DOHH2 (cell line): Measurements from ENCODE around the gene RASGRF1.

Source experiments
- EZH2phosphoT487 ChIP-seq: fragments of 200-600 bp; sonication (generic); IDR thresholded peaks from 2 replicates; pipeline ENCODE4 v1.6.1; 2017; ENCODE audit warnings: borderline replicate concordance, mild to moderate bottlenecking, antibody characterized with exemption, low read length, moderate library complexity, mixed read lengths
- TF ChIP-seq, protein P1 (sequence below): fragments of 200-600 bp; sonication (generic); IDR thresholded peaks from one replicate; pipeline ENCODE4 v1.5.1; 2014; ENCODE audit warnings: antibody characterized with exemption, mild to moderate bottlenecking, low read depth, low read length; ENCODE audit not compliant: poor library complexity, severe bottlenecking

DNA sequence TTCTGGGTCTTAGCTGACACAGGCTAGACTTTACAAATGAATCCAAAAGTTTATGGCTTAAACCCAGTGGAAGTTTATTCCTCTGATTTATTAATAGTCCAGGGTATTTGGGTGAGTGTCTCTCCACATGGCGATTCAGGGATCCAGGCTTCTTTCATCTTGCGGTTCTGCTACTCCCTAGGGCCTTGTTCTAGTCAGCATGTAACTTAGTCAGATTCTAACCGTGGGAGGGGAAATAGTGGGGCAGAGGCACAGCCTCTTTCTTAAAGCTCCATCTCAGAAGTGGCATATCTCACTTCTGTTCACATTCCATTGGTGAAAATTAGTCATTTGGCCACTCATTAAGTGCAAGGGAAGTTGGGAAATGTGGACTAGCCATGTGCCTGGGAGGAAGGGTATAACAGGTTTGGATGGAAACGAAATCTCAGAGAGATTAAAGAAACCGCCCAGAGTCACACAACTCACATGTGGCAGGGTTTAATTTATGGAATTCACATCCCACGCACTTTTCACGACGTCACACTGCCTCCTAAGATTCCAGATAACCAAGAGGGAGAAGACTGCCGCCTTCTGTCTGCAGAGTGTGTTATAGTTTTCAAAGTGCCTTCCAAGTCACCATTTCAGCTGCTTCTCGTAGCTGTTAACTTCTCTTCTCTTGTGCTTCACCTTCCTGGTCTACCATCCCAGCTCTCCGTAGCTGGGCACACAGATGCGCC is 11.4 kb upstream of the RASGRF1 start:
- TF ChIP-seq, protein P1, sequence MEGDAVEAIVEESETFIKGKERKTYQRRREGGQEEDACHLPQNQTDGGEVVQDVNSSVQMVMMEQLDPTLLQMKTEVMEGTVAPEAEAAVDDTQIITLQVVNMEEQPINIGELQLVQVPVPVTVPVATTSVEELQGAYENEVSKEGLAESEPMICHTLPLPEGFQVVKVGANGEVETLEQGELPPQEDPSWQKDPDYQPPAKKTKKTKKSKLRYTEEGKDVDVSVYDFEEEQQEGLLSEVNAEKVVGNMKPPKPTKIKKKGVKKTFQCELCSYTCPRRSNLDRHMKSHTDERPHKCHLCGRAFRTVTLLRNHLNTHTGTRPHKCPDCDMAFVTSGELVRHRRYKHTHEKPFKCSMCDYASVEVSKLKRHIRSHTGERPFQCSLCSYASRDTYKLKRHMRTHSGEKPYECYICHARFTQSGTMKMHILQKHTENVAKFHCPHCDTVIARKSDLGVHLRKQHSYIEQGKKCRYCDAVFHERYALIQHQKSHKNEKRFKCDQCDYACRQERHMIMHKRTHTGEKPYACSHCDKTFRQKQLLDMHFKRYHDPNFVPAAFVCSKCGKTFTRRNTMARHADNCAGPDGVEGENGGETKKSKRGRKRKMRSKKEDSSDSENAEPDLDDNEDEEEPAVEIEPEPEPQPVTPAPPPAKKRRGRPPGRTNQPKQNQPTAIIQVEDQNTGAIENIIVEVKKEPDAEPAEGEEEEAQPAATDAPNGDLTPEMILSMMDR, result no peak
- no peak for TF ChIP-seq EZH2phosphoT487
